Fibroblast of mammary gland (primary cell): ENCODE data around the gene SDCCAG8.

Experiments used
- DNase-seq: peaks from one replicate; pipeline ENCODE4 v3.0.0-alpha.2; 2010; ENCODE audit warnings: low read depth
- H3K4me3 ChIP-seq: 2 replicates; pipeline ENCODE4 v1.5.1; 2011; ENCODE audit warnings: low read depth, mild to moderate bottlenecking, low read length, moderate library complexity; ENCODE audit not compliant: control insufficient read depth
- CTCF ChIP-seq: conservative IDR thresholded peaks from 2 replicates; pipeline ENCODE4 v1.5.1; 2011; ENCODE audit warnings: low read depth, low read length, inconsistent platforms; ENCODE audit not compliant: control insufficient read depth, insufficient read depth

SDCCAG8 gene

DNA sequence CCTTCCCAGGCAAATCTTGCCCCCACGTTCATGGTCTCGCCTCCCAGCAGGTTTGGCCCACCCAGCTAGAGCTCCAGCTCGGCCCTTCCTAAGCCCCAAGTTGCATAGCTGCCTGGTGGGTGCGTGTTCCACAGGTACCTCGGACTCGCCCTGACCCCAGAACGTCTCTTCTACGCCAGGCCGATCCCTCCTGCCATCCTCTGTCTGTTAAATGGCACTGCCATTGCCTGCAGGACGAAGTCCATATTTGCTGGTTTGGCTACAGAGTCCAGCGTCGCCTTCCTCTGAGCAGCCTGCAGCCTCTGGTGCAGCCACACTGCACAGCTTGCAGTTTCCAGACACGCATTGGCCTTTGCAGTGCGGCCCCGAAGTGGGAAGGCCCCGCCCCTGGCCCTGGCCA, 228.1 kb downstream of the SDCCAG8 start:
- DNase-seq = no peak
- no peak overlapping the region for H3K4me3 ChIP-seq
- no peak for TF ChIP-seq CTCF

GRCh38 chr1:243487036-243487648, 231.3 kb downstream of the SDCCAG8 start:
- no peak for DNase-seq
- TF ChIP-seq CTCF = no peak
- H3K4me3 ChIP-seq = no peak overlapping the region

DNA sequence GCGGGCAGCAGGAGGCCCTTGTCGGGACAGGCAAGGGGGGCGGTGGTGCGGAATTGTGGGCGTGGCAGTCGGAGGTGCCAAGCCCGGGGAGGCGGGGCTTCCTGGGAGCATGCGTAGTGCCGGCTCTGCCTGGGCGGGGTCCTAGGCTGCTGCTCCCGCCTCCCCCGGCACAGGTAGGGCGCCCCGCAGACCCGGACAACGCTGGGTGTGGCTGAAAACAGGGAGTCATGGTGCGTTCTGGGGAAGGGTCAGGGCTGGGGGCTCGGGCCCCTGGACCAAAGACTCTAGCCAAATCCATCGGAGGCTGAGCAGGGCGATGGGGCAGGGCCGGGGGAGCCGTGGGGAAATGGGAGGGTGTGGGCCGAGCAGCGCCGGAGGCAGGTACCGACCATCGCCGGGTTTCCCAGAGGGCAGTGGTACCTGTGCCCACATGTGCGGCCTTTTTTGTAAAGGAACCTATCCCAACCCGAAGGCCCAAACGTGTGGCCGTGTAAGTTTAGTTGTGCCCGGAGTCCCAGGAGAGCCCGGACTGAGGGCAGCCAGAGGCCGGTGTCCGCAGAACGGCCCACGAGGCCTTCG, 231.9 kb downstream of the SDCCAG8 start:
- TF ChIP-seq CTCF = no peak
- DNase-seq = no peak
- H3K4me3 ChIP-seq = no peak overlapping the region

GRCh38 chr1:243488459-243489157, 232.8 kb downstream of the SDCCAG8 start:
- DNase-seq = no peak
- no peak overlapping the region for H3K4me3 ChIP-seq

DNA sequence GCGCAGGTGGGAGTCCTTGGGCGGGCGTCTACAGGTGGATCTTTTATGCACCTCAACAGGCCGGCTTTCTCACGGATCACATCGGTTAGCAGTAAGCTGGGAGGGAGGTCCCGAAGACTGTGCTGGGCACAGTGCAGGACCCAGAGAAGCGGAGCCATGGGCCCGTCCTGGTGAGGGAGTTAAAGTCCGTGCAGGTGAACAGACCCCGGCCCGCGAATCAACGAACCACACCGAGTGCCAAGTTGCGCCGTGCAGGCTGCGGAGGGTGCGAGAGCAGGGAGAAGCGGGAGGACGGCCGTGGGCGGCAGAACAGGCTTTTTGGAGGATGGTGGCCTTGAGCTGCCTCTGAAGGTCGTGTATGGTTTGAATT, 233.3 kb downstream of the SDCCAG8 start:
- no peak for DNase-seq
- TF ChIP-seq CTCF = no peak
- H3K4me3 ChIP-seq = no peak overlapping the region

More at GRCh38 chr1:243488459-243489157, 232.8 kb downstream of the SDCCAG8 start:
- TF ChIP-seq CTCF = no peak

DNA sequence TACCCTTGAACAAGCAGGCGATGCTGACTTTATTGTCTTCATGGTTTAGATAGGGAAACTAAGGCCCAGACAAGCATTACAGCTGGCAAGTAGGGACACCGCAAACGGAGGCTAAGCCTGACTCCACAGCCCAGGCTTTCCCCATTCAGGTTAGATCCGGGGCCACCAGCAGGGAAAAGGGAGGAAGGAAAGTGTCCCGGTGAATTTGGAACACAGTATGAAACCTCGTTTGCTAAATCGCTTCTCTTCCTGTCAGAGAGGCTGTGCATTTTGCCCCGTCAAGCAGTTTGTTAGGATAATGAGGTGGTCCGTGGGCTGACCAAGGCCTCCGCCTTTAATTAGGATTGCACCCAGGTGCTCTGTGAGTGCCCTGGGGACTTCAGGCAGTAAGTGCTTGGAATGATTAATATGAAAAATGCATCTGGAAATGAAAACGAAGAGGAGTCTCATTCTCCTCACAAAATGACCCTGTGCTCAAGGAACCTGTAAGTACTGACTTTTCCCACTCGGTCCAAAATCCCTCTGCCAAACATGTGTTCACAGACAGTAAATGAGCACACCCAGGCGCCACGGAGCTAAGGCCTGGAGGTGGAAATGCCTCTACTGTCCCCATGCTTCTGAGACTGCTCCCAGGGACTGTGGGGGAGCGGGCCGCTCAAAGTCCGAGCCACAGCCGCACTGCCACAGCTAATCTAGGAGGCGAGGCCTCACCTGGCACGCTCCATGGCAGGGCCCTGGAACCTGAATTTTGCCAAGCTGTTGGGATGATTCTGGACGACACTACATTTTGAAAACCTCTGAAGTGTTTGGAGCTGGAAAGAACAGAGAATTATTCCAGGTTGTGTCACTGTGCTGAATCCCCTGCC, 234.1 kb downstream of the SDCCAG8 start:
- TF ChIP-seq CTCF = no peak

More for the DNA sequence above, 234.1 kb downstream of the SDCCAG8 start:
- no peak for DNase-seq
- H3K4me3 ChIP-seq = no peak overlapping the region
